ENCODE data around the gene CELA2B. TPM values are rescaled to one million over a fixed set of nuclear protein-coding genes. Genes with fewer than 3 reads are reported as not detected.

Gene CELA2B
- total RNA-seq, 1 experiment from 2014 or later: not detected

GRCh38 chr1:15504436-15504835 is 28.5 kb downstream of the CELA2B start:
- POLR2A ChIA-PET: no interaction called here
- CTCF ChIA-PET: no interaction called here

More at GRCh38 chr1:15504436-15504835, 28.5 kb downstream of the CELA2B start:
- no peak for ATAC-seq
- no peaks in the 10 kb centered on the region for H3K9me3 Mint-ChIP-seq
- no peak overlapping the region for H3K4me3 Mint-ChIP-seq
- peaks cover 2% of the 10 kb centered on the region for H3K36me3 Mint-ChIP-seq
- DNase-seq (ENCODE audit: low spot score): no peak
- TF ChIP-seq GTF2I (CRISPR knock-in tag; conservative IDR thresholded peaks at IDR 0.05) (no peak), ETV6 (CRISPR knock-in tag; IDR thresholded peaks at IDR 0.05) (no peak), SOX15 (CRISPR knock-in tag; IDR thresholded peaks at IDR 0.05) (no peak), TCF7 (CRISPR knock-in tag; IDR thresholded peaks at IDR 0.05; ENCODE audit: low read depth) (no peak), CTCF (IDR thresholded peaks at IDR 0.05) (no peak), USF1 (CRISPR knock-in tag; IDR thresholded peaks at IDR 0.05) (no peak), RELA (CRISPR knock-in tag; IDR thresholded peaks at IDR 0.05; ENCODE audit: borderline replicate concordance) (no peak), FOXK1 (CRISPR knock-in tag; IDR thresholded peaks at IDR 0.05) (no peak), ZNF532 (CRISPR knock-in tag; IDR thresholded peaks at IDR 0.05; ENCODE audit: borderline replicate concordance) (no peak), ATF1 (CRISPR knock-in tag; IDR thresholded peaks at IDR 0.05) (no peak), ZNF425 (CRISPR knock-in tag; conservative IDR thresholded peaks at IDR 0.05) (no peak), CREM (CRISPR knock-in tag; IDR thresholded peaks at IDR 0.05) (no peak), ATF3 (CRISPR knock-in tag; conservative IDR thresholded peaks at IDR 0.05) (no peak), JUN (CRISPR knock-in tag; IDR thresholded peaks at IDR 0.05) (no peak), ZNF232 (CRISPR knock-in tag; IDR thresholded peaks at IDR 0.05) (no peak), ZNF671 (CRISPR knock-in tag; IDR thresholded peaks at IDR 0.05) (no peak), MXD4 (CRISPR knock-in tag; IDR thresholded peaks at IDR 0.05; ENCODE audit: borderline replicate concordance) (no peak), ELF4 (CRISPR knock-in tag; IDR thresholded peaks at IDR 0.05; ENCODE audit: low read depth) (no peak)
- no peaks in the 10 kb centered on the region for H3K27me3 Mint-ChIP-seq (ENCODE audit: low read depth)
- no peak overlapping the region for H3K27ac Mint-ChIP-seq
- H3K4me1 Mint-ChIP-seq: peaks cover 35% of the 10 kb centered on the region

All from WTC11 (cell line).